ENCODE measurements around the gene ADGRG6. TPM values are rescaled to one million over a fixed set of nuclear protein-coding genes. Genes with fewer than 3 reads are reported as not detected.

ADGRG6 gene
- total and polyA plus RNA-seq, 10 of the 15 experiments (the other 5 are each of a cell fraction or from before 2014, with no cell fraction given), result 0.01 to 0.24 (median 0.13) TPM; not detected in 7

GRCh38 chr6:142372348-142372747 lies 70.5 kb downstream of the ADGRG6 start:
- ChIA-PET SMC1A (ENCODE audit: uncharacterized antibody, unreplicated experiment) (no interaction called here), POLR2A (no interaction called here), CTCF (interaction anchor here (1.2 kb wide), 1 partner anchor 106 kb away, joined by 3 read pairs; no protein-coding TSS in a partner anchor), RAD21 (ENCODE audit: unreplicated experiment) (no interaction called here)
- H3K27ac ChIP-seq (ENCODE audit: control insufficient read depth, insufficient read depth), result no peak overlapping the region
- H3K4me3 ChIP-seq, result no peak overlapping the region
- in situ Hi-C loops (cut with MboI), result no loop called here
- intact Hi-C loops (cut with micrococcal nuclease; ENCODE audit: unreplicated experiment), result no loop called here
- no TSS peak for BruUV-seq (replicated peaks)
- H3K36me3 ChIP-seq (ENCODE audit: control insufficient read depth in 2 of 2, insufficient read depth in 2 of 2, low read length in 1 of 2), result no peaks in the 10 kb centered on the region
- no peak for DNase-seq (ENCODE audit: low read depth, low spot score)
- no peaks in the 10 kb centered on the region for H3K79me2 ChIP-seq (ENCODE audit: control insufficient read depth, insufficient read depth, low read length)
- H3K9ac ChIP-seq (ENCODE audit: control insufficient read depth, insufficient read depth, low read length), result no peak overlapping the region
- no peaks in the 10 kb centered on the region for H3K4me1 ChIP-seq (ENCODE audit: control insufficient read depth, insufficient read depth, low read length)
- no peak for TF ChIP-seq KLF5 (IDR thresholded peaks at IDR 0.05; ENCODE audit: partially characterized antibody)
- TF ChIP-seq BMI1 (IDR thresholded peaks at IDR 0.05; ENCODE audit: borderline replicate concordance), result no peak
- no peak for TF ChIP-seq ZNF592 (IDR thresholded peaks at IDR 0.05)
- no peak for TF ChIP-seq NRF1 (conservative IDR thresholded peaks at IDR 0.05; ENCODE audit: low read depth, low read length)
- no peak for TF ChIP-seq TCF12 (IDR thresholded peaks at IDR 0.05; ENCODE audit: low read depth, low read length)
- no peak for TF ChIP-seq RELA (IDR thresholded peaks at IDR 0.05; ENCODE audit: borderline replicate concordance, partially characterized antibody)
- no peak for TF ChIP-seq CHD1 (IDR thresholded peaks at IDR 0.05; ENCODE audit: low read depth, low read length)
- no peaks in the 10 kb centered on the region for H4K20me1 ChIP-seq (ENCODE audit: control insufficient read depth, insufficient read depth)
- no peaks in the 10 kb centered on the region for H3K9me3 ChIP-seq (replicated peaks; ENCODE audit: control insufficient read depth, insufficient read depth, low read length)
- no peak for FAIRE-seq
- H3K4me2 ChIP-seq (ENCODE audit: control insufficient read depth, insufficient read depth), result no peak overlapping the region
- 20% methylated on average over 2 of the region's 2 CpGs for WGBS (ENCODE audit: insufficient coverage, insufficient replicate concordance, low lambda C conversion rate, missing lambda C conversion rate)
- ATAC-seq, result no peak
- H3K27me3 ChIP-seq (replicated peaks in 1 of 2; ENCODE audit: control insufficient read depth in 2 of 2, insufficient read depth in 2 of 2, low read length in 1 of 2), result no peaks in the 10 kb centered on the region
- no peak overlapping the region for H2AFZ ChIP-seq (ENCODE audit: control insufficient read depth, low read depth, low read length)
